Astrocyte (in vitro differentiated cells and primary cell): ENCODE data around the gene PSKH1. TPM values are rescaled to one million over a fixed set of nuclear protein-coding genes. Genes with fewer than 3 reads are reported as not detected.

Experiments used
- DNase-seq: peaks from one replicate; pipeline ENCODE4 v3.0.0-alpha.2; 2010; ENCODE audit warnings: low read depth
- FAIRE-seq: peaks from 2 replicates; lab custom pipeline; 2011; peaks lifted over from hg19 to GRCh38; lab: Jason Lieb, UNC
- H2AFZ ChIP-seq: 2 replicates; pipeline ENCODE4 v1.6.0; 2012; ENCODE audit warnings: low read depth, low read length, inconsistent platforms
- H3K27ac ChIP-seq: 2 replicates; pipeline ENCODE4 v1.5.1; 2011; ENCODE audit warnings: low read depth, low read length, inconsistent platforms
- H3K27me3 ChIP-seq: 2 replicates; pipeline ENCODE4 v1.6.0; 2011; ENCODE audit warnings: low read length, inconsistent platforms; ENCODE audit not compliant: insufficient read depth
- H3K36me3 ChIP-seq: 2 replicates; pipeline ENCODE4 v1.5.1; 2011; ENCODE audit warnings: low read length, inconsistent platforms; ENCODE audit not compliant: insufficient read depth
- H3K4me1 ChIP-seq: 2 replicates; pipeline ENCODE4 v1.5.1; 2011; ENCODE audit warnings: low read length, inconsistent platforms; ENCODE audit not compliant: insufficient read depth
- H3K4me2 ChIP-seq: 2 replicates; pipeline ENCODE4 v1.6.0; 2012; ENCODE audit warnings: low read length, inconsistent platforms
- H3K4me3 ChIP-seq: 2 replicates; pipeline ENCODE4 v1.5.1; 2011; ENCODE audit warnings: low read depth, mild to moderate bottlenecking, low read length, inconsistent platforms; ENCODE audit not compliant: insufficient read depth
- H3K79me2 ChIP-seq: 2 replicates; pipeline ENCODE4 v1.6.0; 2012; ENCODE audit warnings: mild to moderate bottlenecking, low read length, inconsistent platforms; ENCODE audit not compliant: insufficient read depth
- H3K9ac ChIP-seq: 2 replicates; pipeline ENCODE4 v1.6.0; 2012; ENCODE audit warnings: mild to moderate bottlenecking, low read length, inconsistent platforms
- H3K9me3 ChIP-seq: 2 replicates; pipeline ENCODE4 v1.5.1; 2012; ENCODE audit warnings: low read depth, mild to moderate bottlenecking, low read length, inconsistent platforms; ENCODE audit not compliant: insufficient read depth
- H4K20me1 ChIP-seq: 2 replicates; pipeline ENCODE4 v1.6.0; 2012; ENCODE audit warnings: low read length, inconsistent platforms; ENCODE audit not compliant: insufficient read depth
- H3K27ac Mint-ChIP-seq: one replicate; pipeline ENCODE4 v1.8.0; 2021; ENCODE audit warnings: mild to moderate bottlenecking, mixed read lengths; ENCODE audit not compliant: unreplicated experiment
- H3K27me3 Mint-ChIP-seq: one replicate; pipeline ENCODE4 v1.8.0; 2021; ENCODE audit warnings: low read depth, mixed read lengths; ENCODE audit not compliant: unreplicated experiment
- H3K36me3 Mint-ChIP-seq: one replicate; pipeline ENCODE4 v1.8.0; 2021; ENCODE audit warnings: low read depth, mixed read lengths; ENCODE audit not compliant: unreplicated experiment
- H3K4me1 Mint-ChIP-seq: one replicate; pipeline ENCODE4 v1.8.0; 2021; ENCODE audit warnings: low read depth, mixed read lengths; ENCODE audit not compliant: unreplicated experiment
- H3K4me3 Mint-ChIP-seq: one replicate; pipeline ENCODE4 v1.8.0; 2021; ENCODE audit warnings: mild to moderate bottlenecking, moderate library complexity, mixed read lengths; ENCODE audit not compliant: unreplicated experiment
- H3K9me3 Mint-ChIP-seq: one replicate; pipeline ENCODE4 v1.8.0; 2021; ENCODE audit warnings: mild to moderate bottlenecking, mixed read lengths; ENCODE audit not compliant: unreplicated experiment
- CTCF ChIP-seq: IDR thresholded peaks from 2 replicates; pipeline ENCODE4 v1.5.1; 2011; ENCODE audit warnings: low read depth, mild to moderate bottlenecking, inconsistent platforms, low read length, moderate library complexity; ENCODE audit not compliant: insufficient read depth
- EZH2 ChIP-seq: IDR thresholded peaks from 2 replicates; pipeline ENCODE4 v1.6.1; 2012; ENCODE audit warnings: mild to moderate bottlenecking, low read length, inconsistent platforms; ENCODE audit not compliant: insufficient read depth
- total RNA-seq: library from RNA; stranded (reverse); gene quantifications from 2 replicates; pipeline ENCODE4 v1.2.1, GENCODE V29; 2021

Gene PSKH1
- total RNA-seq, 1 donor from 2014 or later, result 27.3 TPM

- Mint-ChIP-seq H3K4me1 (peaks cover 11% of the 10 kb centered on the region), H3K36me3 (peaks cover 30% of the 10 kb centered on the region), H3K27ac (peak overlapping the region; percentile 47), H3K9me3 (no peaks in the 10 kb centered on the region), H3K4me3 (no peak overlapping the region), H3K27me3 (no peaks in the 10 kb centered on the region)
- Histone ChIP-seq H3K36me3 (peaks cover 44% of the 10 kb centered on the region), H3K79me2 (peaks cover 71% of the 10 kb centered on the region), H3K9ac (peak overlapping the region; percentile 24), H3K4me2 (peak overlapping the region; percentile 61), H2AFZ (no peak overlapping the region), H3K27me3 (no peaks in the 10 kb centered on the region), H3K27ac (no peak overlapping the region), H4K20me1 (peaks cover 89% of the 10 kb centered on the region), H3K9me3 (no peaks in the 10 kb centered on the region), H3K4me1 (peaks cover 24% of the 10 kb centered on the region), H3K4me3 (no peak overlapping the region)
- FAIRE-seq (no peak), DNase-seq (peak; percentile 31)
- TF ChIP-seq CTCF (no peak), EZH2 (no peak)
These were observed 66.7 kb downstream of the PSKH1 start for GRCh38 chr16:67959536-67960329.

GRCh38 chr16:67961551-67961957 is 68.5 kb downstream of the PSKH1 start:
- H3K27me3 ChIP-seq, result no peaks in the 10 kb centered on the region
- no peak for TF ChIP-seq CTCF
- TF ChIP-seq EZH2, result no peak
- no peak overlapping the region for H3K4me2 ChIP-seq
- peaks cover 25% of the 10 kb centered on the region for H3K4me1 Mint-ChIP-seq
- no peak overlapping the region for H2AFZ ChIP-seq
- no peak overlapping the region for H3K9ac ChIP-seq
- no peak for DNase-seq
- H3K36me3 ChIP-seq, result peaks cover 37% of the 10 kb centered on the region
- no peaks in the 10 kb centered on the region for H3K9me3 ChIP-seq
- no peak overlapping the region for H3K27ac ChIP-seq
- no peaks in the 10 kb centered on the region for H3K27me3 Mint-ChIP-seq
- H3K36me3 Mint-ChIP-seq, result peaks cover 28% of the 10 kb centered on the region
- peaks cover 34% of the 10 kb centered on the region for H3K4me1 ChIP-seq
- peaks cover 85% of the 10 kb centered on the region for H3K79me2 ChIP-seq
- no peak for FAIRE-seq
- H3K9me3 Mint-ChIP-seq, result no peaks in the 10 kb centered on the region
- H4K20me1 ChIP-seq, result peaks cover 94% of the 10 kb centered on the region
- no peak overlapping the region for H3K4me3 ChIP-seq
- H3K4me3 Mint-ChIP-seq, result no peak overlapping the region
- H3K27ac Mint-ChIP-seq, result no peak overlapping the region

GRCh38 chr16:67962135-67962534 is 69.1 kb downstream of the PSKH1 start:
- FAIRE-seq, result no peak
- DNase-seq, result no peak
- Histone ChIP-seq H4K20me1 (peaks cover 99% of the 10 kb centered on the region), H3K9ac (no peak overlapping the region), H3K27me3 (no peaks in the 10 kb centered on the region), H3K4me1 (peaks cover 40% of the 10 kb centered on the region), H3K9me3 (no peaks in the 10 kb centered on the region), H3K4me3 (no peak overlapping the region), H3K36me3 (peaks cover 37% of the 10 kb centered on the region), H3K79me2 (peaks cover 91% of the 10 kb centered on the region), H2AFZ (no peak overlapping the region), H3K4me2 (no peak overlapping the region), H3K27ac (no peak overlapping the region)
- Mint-ChIP-seq H3K27me3 (no peaks in the 10 kb centered on the region), H3K36me3 (peaks cover 28% of the 10 kb centered on the region), H3K4me3 (no peak overlapping the region), H3K27ac (no peak overlapping the region), H3K9me3 (no peaks in the 10 kb centered on the region), H3K4me1 (peaks cover 28% of the 10 kb centered on the region)
- TF ChIP-seq CTCF (no peak), EZH2 (no peak)
